ENCODE results near the gene ACYP1. TPM values are rescaled to one million over a fixed set of nuclear protein-coding genes. Genes with fewer than 3 reads are reported as not detected.
"Not testable (repeated sequence)": the region's sequence is repeated elsewhere in the genome, so short reads cannot be mapped to it uniquely, and the experiment has no call there.

The ACYP1 gene
- total RNA-seq, 1 donor from 2014 or later, result 14.0 TPM

- DNase-seq (ENCODE audit: low spot score), result no peak
- intact Hi-C loops (cut with DNase I), result no loop called here
- peak; percentile 16 for ATAC-seq
Measured at GRCh38 chr14:75069811-75070145, 6.0 kb upstream of the ACYP1 start.

- ATAC-seq (peak; percentile 98), DNase-seq (ENCODE audit: low spot score) (peak; percentile 98)
- intact Hi-C loops (cut with DNase I), result no loop called here
Measured at GRCh38 chr14:75069121-75069810, 5.4 kb upstream of the ACYP1 start, which contains the start of gene ZC2HC1C. Gene ZC2HC1C, plus strand, starts transcription at chr14:75069641. Its CDS starts 933 bp downstream, at chr14:75070574.

- intact Hi-C loops (cut with DNase I), result no loop called here
- ATAC-seq, result no peak
- no peak for DNase-seq (ENCODE audit: low spot score)
Measured at GRCh38 chr14:75068294-75069120, 4.7 kb upstream of the ACYP1 start.

- ATAC-seq; DNase-seq (ENCODE audit: low spot score); intact Hi-C loops (cut with DNase I): not testable (repeated sequence)
Measured at GRCh38 chr14:75067765-75068164, 3.9 kb upstream of the ACYP1 start.

GRCh38 chr14:75067212-75067611, 3.4 kb upstream of the ACYP1 start:
- DNase-seq (ENCODE audit: low spot score) (no peak), ATAC-seq (no peak)
- intact Hi-C loops (cut with DNase I), result no loop called here

GRCh38 chr14:75066691-75067090, 2.9 kb upstream of the ACYP1 start:
- intact Hi-C loops (cut with DNase I), result no loop called here
- ATAC-seq (no peak), DNase-seq (ENCODE audit: low spot score) (no peak)

- DNase-seq (ENCODE audit: low spot score) (no peak), ATAC-seq (no peak)
- intact Hi-C loops (cut with DNase I), result no loop called here
Measured at GRCh38 chr14:75064205-75064567, 362 bp upstream of the ACYP1 start.

- DNase-seq (ENCODE audit: low spot score) (no peak), ATAC-seq (no peak)
- intact Hi-C loops (cut with DNase I), result no loop called here
Measured at GRCh38 chr14:75063013-75063412, 811 bp downstream of the ACYP1 start.

GRCh38 chr14:75060420-75060819, 3.4 kb downstream of the ACYP1 start:
- ATAC-seq, result no peak
- no peak for DNase-seq (ENCODE audit: low spot score)
- intact Hi-C loops (cut with DNase I), result no loop called here

- intact Hi-C loops (cut with DNase I), result no loop called here
- ATAC-seq, result no peak
- no peak for DNase-seq (ENCODE audit: low spot score)
Measured at GRCh38 chr14:75059642-75060041, 4.2 kb downstream of the ACYP1 start.

GRCh38 chr14:75054421-75054820, 9.4 kb downstream of the ACYP1 start:
- ATAC-seq (no peak), DNase-seq (ENCODE audit: low spot score) (no peak)
- intact Hi-C loops (cut with DNase I), result no loop called here

- intact Hi-C loops (cut with DNase I), result no loop called here
- ATAC-seq (no peak), DNase-seq (ENCODE audit: low spot score) (no peak)
Measured at GRCh38 chr14:75053396-75054291, 10.2 kb downstream of the ACYP1 start.

- intact Hi-C loops (cut with DNase I), result no loop called here
- no peak for ATAC-seq
Measured at GRCh38 chr14:75051556-75051899, 12.3 kb downstream of the ACYP1 start.

GRCh38 chr14:75050852-75051555, 12.8 kb downstream of the ACYP1 start, which contains the start of gene MLH3:
Gene MLH3, minus strand, starts transcription at chr14:75051467. Its CDS starts 1,812 bp downstream, at chr14:75049655.
- DNase-seq (ENCODE audit: low spot score), result peak; percentile 91
- intact Hi-C loops (cut with DNase I), result no loop called here
- peak; percentile 84 for ATAC-seq

More at GRCh38 chr14:75051556-75051899, 12.3 kb downstream of the ACYP1 start:
- no peak for DNase-seq (ENCODE audit: low spot score)

GRCh38 chr14:75049731-75050201, 14.1 kb downstream of the ACYP1 start:
- ATAC-seq (peak; percentile 76), DNase-seq (ENCODE audit: low spot score) (no peak)
- intact Hi-C loops (cut with DNase I), result no loop called here

GRCh38 chr14:75049136-75049535, 14.7 kb downstream of the ACYP1 start:
- DNase-seq (ENCODE audit: low spot score) (no peak), ATAC-seq (peak; percentile 77)
- intact Hi-C loops (cut with DNase I), result no loop called here

GRCh38 chr14:75048101-75048500, 15.7 kb downstream of the ACYP1 start:
- ATAC-seq, result no peak
- DNase-seq (ENCODE audit: low spot score), result no peak
- intact Hi-C loops (cut with DNase I), result no loop called here

- no peak for ATAC-seq
- intact Hi-C loops (cut with DNase I), result no loop called here
- DNase-seq (ENCODE audit: low spot score), result no peak
Measured at GRCh38 chr14:75047506-75047905, 16.3 kb downstream of the ACYP1 start.

GRCh38 chr14:75046899-75047298, 16.9 kb downstream of the ACYP1 start:
- DNase-seq (ENCODE audit: low spot score) (no peak), ATAC-seq (no peak)
- intact Hi-C loops (cut with DNase I), result no loop called here

Measured in sciatic nerve (tissue), 2 donors.